ENCODE measurements around the gene DENND1B. TPM values are rescaled to one million over a fixed set of nuclear protein-coding genes. Genes with fewer than 3 reads are reported as not detected.
A peak's percentile ranks its signal among the peaks of the same experiment; 100 is the strongest.

The DENND1B gene
- total RNA-seq, 1 experiment from 2014 or later = 6.3 TPM

GRCh38 chr1:197686231-197686630 is 89.0 kb downstream of the DENND1B start:
- Histone ChIP-seq H3K56ac (ENCODE audit: insufficient read length, low read depth, low read length) (no peak overlapping the region), H2AK5ac (ENCODE audit: insufficient read length, low read length) (no peak overlapping the region), H3K14ac (ENCODE audit: insufficient read depth, low read length) (no peak overlapping the region), H3K23ac (ENCODE audit: insufficient read length, low read depth, low read length) (no peak overlapping the region), H4K5ac (ENCODE audit: insufficient read length, low read depth, low read length) (no peak overlapping the region), H4K91ac (ENCODE audit: insufficient read length, low read depth, low read length) (no peak overlapping the region), H3K9me3 (ENCODE audit: control insufficient read depth, low read depth, low read length) (no peaks in the 10 kb centered on the region), H3K23me2 (ENCODE audit: insufficient read length, low read depth, low read length, poor library complexity, severe bottlenecking) (no peaks in the 10 kb centered on the region), H3K79me2 (ENCODE audit: insufficient read depth, low read length) (no peaks in the 10 kb centered on the region), H2BK20ac (ENCODE audit: low read depth, low read length, poor library complexity, severe bottlenecking) (no peak overlapping the region), H2BK12ac (ENCODE audit: insufficient read length, low read depth, low read length) (no peak overlapping the region), H2BK120ac (ENCODE audit: low read depth, low read length, poor library complexity, severe bottlenecking) (no peak overlapping the region), H3K18ac (ENCODE audit: insufficient read length, low read depth, low read length) (no peak overlapping the region), H3K27ac (ENCODE audit: insufficient read length, low read depth, low read length) (no peak overlapping the region), H2BK15ac (ENCODE audit: low read depth, low read length) (no peak overlapping the region), H4K8ac (replicated peaks; ENCODE audit: insufficient read length, low read depth, low read length) (no peak overlapping the region), H3K79me1 (ENCODE audit: insufficient read depth, low read depth, low read length, poor library complexity, severe bottlenecking) (no peaks in the 10 kb centered on the region), H3K4me2 (ENCODE audit: insufficient read depth, insufficient read length, low read length) (no peak overlapping the region), H4K20me1 (ENCODE audit: control insufficient read depth, insufficient read depth, insufficient read length) (no peaks in the 10 kb centered on the region), H3K4ac (ENCODE audit: low read depth, low read length) (no peak overlapping the region), H2AFZ (ENCODE audit: low read length) (no peak overlapping the region), H3K9ac (ENCODE audit: extremely low read depth, insufficient read length, low read length) (no peak overlapping the region), H2BK5ac (ENCODE audit: insufficient read length, low read length) (no peak overlapping the region), H3K27me3 (ENCODE audit: insufficient read depth, low read length) (no peaks in the 10 kb centered on the region), H3K4me1 (ENCODE audit: insufficient read depth, low read length) (no peaks in the 10 kb centered on the region), H3T11ph (ENCODE audit: low read length) (no peak overlapping the region)
- no peak for TF ChIP-seq CTCF (conservative IDR thresholded peaks at IDR 0.05)
- peaks cover 16% of the 10 kb centered on the region in 2 experiments for H3K4me1 Mint-ChIP-seq
- H3K27ac Mint-ChIP-seq = peak overlapping the region in 1 of 3 experiments; percentile 1; a peak in 1 of 7 replicates
- peaks cover 10 to 15% (median 11%) of the 10 kb centered on the region in 3 experiments for H3K36me3 Mint-ChIP-seq (ENCODE audit: insufficient read depth in 1 of 3, low read depth in 3 of 3)
- H3K9me3 Mint-ChIP-seq = peaks cover 11 to 13% of the 10 kb centered on the region in 2 experiments
- no peak for DNase-seq
- WGBS (ENCODE audit: extremely low coverage, insufficient read length, low lambda C conversion rate) = no CpG with 5 or more reads among the region's 2 CpGs
- H3K4me3 Mint-ChIP-seq = no peak overlapping the region
- H3K27me3 Mint-ChIP-seq (ENCODE audit: low read depth) = no peaks in the 10 kb centered on the region
